Peyer's patch (tissue), 4 donors: ENCODE results near the gene SLC2A14. TPM values are rescaled to one million over a fixed set of nuclear protein-coding genes. Genes with fewer than 3 reads are reported as not detected.
"Not testable (repeated sequence)": the region's sequence is repeated elsewhere in the genome, so short reads cannot be mapped to it uniquely, and the experiment has no call there.

Experiments used
- DNase-seq, 3 donors: peaks; one replicate each; pipeline ENCODE4 v3.0.0-alpha.2; 2017 to 2019
- H3K27ac ChIP-seq, 4 donors: fragments of 200-600 bp; sonication (generic); one replicate each; pipeline ENCODE4 v1.5.1; 2016 to 2019
- H3K27me3 ChIP-seq, 2 donors: fragments of 200-600 bp; sonication (generic); one replicate each; pipeline ENCODE4 v1.5.1; 2019
- H3K36me3 ChIP-seq, 3 donors: fragments of 200-600 bp; sonication (generic); one replicate each; pipeline ENCODE4 v1.5.1; 2016 to 2019
- H3K4me1 ChIP-seq, 4 donors: fragments of 200-600 bp; sonication (generic); one replicate each; pipeline ENCODE4 v1.5.1; 2016 to 2019
- H3K4me3 ChIP-seq, 4 donors: fragments of 200-600 bp; sonication (generic); 1 replicate in 3 of 4; 2 replicates in 1 of 4; pipeline ENCODE4 v1.5.1; 2016 to 2019; ENCODE audit warnings: mild to moderate bottlenecking in 1 of 4
- H3K9me3 ChIP-seq, 4 donors: fragments of 200-600 bp; sonication (generic); one replicate each; pipeline ENCODE4 v1.5.1; 2016 to 2019; ENCODE audit warnings: mild to moderate bottlenecking in 1 of 4
- CTCF ChIP-seq, 6 experiments: fragments of 450-650 bp in 4 of 6; fragments of 200-600 bp in 2 of 6; sonication (generic) in 1 of 6; IDR thresholded peaks; one replicate each; pipeline ENCODE4 v1.5.1; 2017 to 2019; ENCODE audit warnings: antibody characterized with exemption in 6 of 6, mild to moderate bottlenecking in 3 of 6, moderate library complexity in 1 of 6
- POLR2A ChIP-seq, 2 donors: fragments of 450-650 bp; IDR thresholded peaks; one replicate each; pipeline ENCODE4 v1.5.1; 2017; ENCODE audit warnings: antibody characterized with exemption in 2 of 2, mild to moderate bottlenecking in 2 of 2, moderate library complexity in 2 of 2
- total RNA-seq, 4 donors: library from RNA; depleted of rRNA; stranded (reverse); fragments of >200 nt; gene quantifications; one replicate each; pipeline ENCODE4 v1.1.0, GENCODE V29; 2016

The SLC2A14 gene
- total RNA-seq, 4 donors from 2014 or later = 0.57 to 1.1 TPM; not detected in 2

GRCh38 chr12:7907009-7907408, 34.3 kb upstream of the SLC2A14 start:
- no peaks in the 10 kb centered on the region for H3K27me3 ChIP-seq
- no peak overlapping the region for H3K4me3 ChIP-seq
- no peaks in the 10 kb centered on the region for H3K9me3 ChIP-seq
- TF ChIP-seq CTCF (IDR thresholded peaks at IDR 0.05) (peak in 4 of 6 experiments; percentile 14 to 59 (median 51)), POLR2A (IDR thresholded peaks at IDR 0.05) (no peak)
- no peaks in the 10 kb centered on the region for H3K36me3 ChIP-seq
- no peak overlapping the region for H3K27ac ChIP-seq
- DNase-seq = peak in 2 of 3 donors; percentile 65
- peaks cover 0 to 6% (median 0%) of the 10 kb centered on the region in 4 donors for H3K4me1 ChIP-seq

GRCh38 chr12:7906303-7906702, 33.6 kb upstream of the SLC2A14 start:
- not testable (repeated sequence) for H3K27ac ChIP-seq, H3K4me1 ChIP-seq, H3K9me3 ChIP-seq, H3K4me3 ChIP-seq, H3K36me3 ChIP-seq, DNase-seq, H3K27me3 ChIP-seq

GRCh38 chr12:7905600-7906125, 32.9 kb upstream of the SLC2A14 start:
- not testable (repeated sequence) for H3K9me3 ChIP-seq, H3K36me3 ChIP-seq, H3K27me3 ChIP-seq, H3K4me1 ChIP-seq, DNase-seq, H3K4me3 ChIP-seq, H3K27ac ChIP-seq

GRCh38 chr12:7905071-7905470, 32.4 kb upstream of the SLC2A14 start:
- Histone ChIP-seq H3K9me3 (no peaks in the 10 kb centered on the region), H3K27me3 (no peaks in the 10 kb centered on the region), H3K27ac (no peak overlapping the region), H3K4me3 (no peak overlapping the region), H3K36me3 (no peaks in the 10 kb centered on the region), H3K4me1 (peaks cover 0 to 6% (median 0%) of the 10 kb centered on the region in 4 donors)
- DNase-seq = no peak
- TF ChIP-seq CTCF (IDR thresholded peaks at IDR 0.05) = no peak
- no peak for TF ChIP-seq POLR2A (IDR thresholded peaks at IDR 0.05)

- not testable (repeated sequence) for DNase-seq, H3K27me3 ChIP-seq, H3K27ac ChIP-seq, H3K4me1 ChIP-seq, H3K9me3 ChIP-seq, H3K36me3 ChIP-seq, H3K4me3 ChIP-seq
Observed at GRCh38 chr12:7902416-7902815, 29.7 kb upstream of the SLC2A14 start.

GRCh38 chr12:7899755-7900154, 27.0 kb upstream of the SLC2A14 start:
- DNase-seq = no peak
- H3K4me3 ChIP-seq = no peak overlapping the region
- H3K27ac ChIP-seq = no peak overlapping the region
- no peaks in the 10 kb centered on the region for H3K36me3 ChIP-seq
- no peaks in the 10 kb centered on the region for H3K4me1 ChIP-seq
- no peaks in the 10 kb centered on the region for H3K27me3 ChIP-seq
- TF ChIP-seq CTCF (IDR thresholded peaks at IDR 0.05) (no peak), POLR2A (IDR thresholded peaks at IDR 0.05) (no peak)
- H3K9me3 ChIP-seq = no peaks in the 10 kb centered on the region

GRCh38 chr12:7896726-7897125, 24.0 kb upstream of the SLC2A14 start:
- H3K4me1 ChIP-seq, H3K9me3 ChIP-seq, H3K27ac ChIP-seq, DNase-seq, H3K36me3 ChIP-seq, H3K4me3 ChIP-seq, H3K27me3 ChIP-seq: not testable (repeated sequence)

- no peak overlapping the region for H3K27ac ChIP-seq
- TF ChIP-seq POLR2A (IDR thresholded peaks at IDR 0.05) (no peak), CTCF (IDR thresholded peaks at IDR 0.05) (no peak)
- DNase-seq = no peak
- no peaks in the 10 kb centered on the region for H3K36me3 ChIP-seq
- no peaks in the 10 kb centered on the region for H3K9me3 ChIP-seq
- no peaks in the 10 kb centered on the region for H3K27me3 ChIP-seq
- H3K4me3 ChIP-seq = no peak overlapping the region
- peaks cover 0 to 6% (median 0%) of the 10 kb centered on the region in 4 donors for H3K4me1 ChIP-seq
Observed at GRCh38 chr12:7892186-7892980, 19.7 kb upstream of the SLC2A14 start.
